ENCODE measurements around the gene CPA1.
A peak's percentile ranks its signal among the peaks of the same experiment; 100 is the strongest.

CPA1 gene

DNA sequence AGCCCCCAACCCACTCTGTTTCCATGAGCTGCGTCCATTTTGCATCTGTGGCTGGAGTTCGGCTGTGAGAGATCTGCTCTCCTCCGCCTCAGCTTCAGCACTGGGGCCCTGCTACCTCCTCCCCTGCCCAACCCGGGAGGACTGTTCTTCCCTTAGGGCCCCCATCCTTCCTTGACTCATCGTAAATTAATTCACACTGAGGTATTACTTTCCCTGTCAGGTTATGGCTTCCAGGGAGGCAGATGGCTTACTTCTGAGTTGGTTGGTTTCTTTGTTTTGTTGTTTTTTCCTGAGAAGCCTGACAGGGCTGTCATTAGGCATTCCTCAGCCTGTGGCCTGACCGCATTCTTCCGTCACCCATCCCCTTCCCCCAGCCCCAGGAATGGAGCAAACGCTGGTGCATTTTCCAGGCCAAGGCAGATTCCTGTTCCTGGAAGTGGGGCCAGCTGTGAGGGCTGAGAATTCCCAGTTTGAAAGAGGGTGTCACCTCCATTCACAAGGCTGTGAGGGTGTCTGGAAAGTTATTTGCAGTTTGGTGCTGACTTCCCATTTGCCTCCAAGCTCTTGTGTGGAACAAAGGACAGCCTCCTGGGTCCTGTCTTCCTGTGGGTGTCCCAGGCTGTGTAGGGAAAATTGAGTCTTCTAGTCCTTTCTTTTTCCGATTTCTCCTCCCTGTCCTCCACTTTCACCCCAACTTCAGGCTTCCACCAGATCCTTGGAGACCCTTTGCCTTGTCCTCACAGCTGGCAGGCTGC, 24.0 kb upstream of the CPA1 start:
- no peak for DNase-seq

DNA sequence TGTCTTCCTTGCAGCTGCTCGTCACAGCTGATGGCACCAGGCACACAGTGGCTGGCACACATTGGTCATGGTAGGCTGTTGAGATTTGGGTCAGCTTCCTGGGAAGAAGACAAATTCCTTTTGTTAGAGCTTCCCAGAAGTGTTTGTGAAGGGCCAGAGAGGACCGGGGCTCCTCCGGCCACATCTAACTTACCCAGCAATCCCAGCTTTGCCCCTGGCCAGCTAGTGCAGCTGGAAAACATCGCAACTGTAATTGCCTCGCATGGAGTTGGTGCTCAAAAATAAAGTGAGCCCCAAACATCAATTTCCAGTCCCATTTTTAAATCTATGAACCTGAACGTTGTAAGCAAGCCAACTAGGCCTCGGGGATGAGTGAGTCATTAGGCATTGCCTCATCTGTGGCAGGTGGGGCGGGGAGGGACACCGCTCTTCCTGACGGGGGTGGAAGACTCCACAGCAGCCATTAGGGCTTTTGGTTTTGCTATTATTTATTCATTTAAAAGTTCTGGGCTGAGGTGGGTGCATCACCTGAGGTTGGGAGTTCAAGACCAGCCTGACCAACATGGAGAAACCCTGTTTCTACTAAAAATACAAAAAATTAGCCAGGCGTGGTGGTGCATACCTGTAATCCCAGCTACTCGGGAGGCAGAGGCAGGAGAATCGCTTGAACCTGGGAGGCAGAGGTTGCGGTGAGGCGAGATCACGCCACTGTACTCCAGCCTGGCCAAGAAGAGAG, 23.2 kb upstream of the CPA1 start:
- no peak for DNase-seq

DNA sequence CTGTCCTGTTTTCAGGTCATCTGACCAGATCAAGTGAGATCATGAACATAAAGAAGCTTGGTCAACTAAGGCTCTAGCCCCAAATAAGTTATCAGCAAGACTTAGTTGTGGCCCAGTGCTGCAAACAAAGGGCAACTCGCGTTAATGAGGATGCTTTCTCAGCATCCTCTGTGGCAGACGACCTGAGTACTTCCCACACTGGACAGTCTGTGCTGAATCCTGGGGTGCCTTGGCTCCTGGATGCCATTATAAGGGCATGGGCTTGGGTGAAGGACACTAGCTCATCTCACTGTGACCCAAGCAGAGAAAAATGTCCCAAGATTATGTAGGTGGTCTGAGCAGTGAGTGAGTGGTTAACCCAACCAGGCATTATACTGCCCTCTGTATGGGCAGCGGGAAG, 21.8 kb upstream of the CPA1 start:
- DNase-seq, result no peak

DNA sequence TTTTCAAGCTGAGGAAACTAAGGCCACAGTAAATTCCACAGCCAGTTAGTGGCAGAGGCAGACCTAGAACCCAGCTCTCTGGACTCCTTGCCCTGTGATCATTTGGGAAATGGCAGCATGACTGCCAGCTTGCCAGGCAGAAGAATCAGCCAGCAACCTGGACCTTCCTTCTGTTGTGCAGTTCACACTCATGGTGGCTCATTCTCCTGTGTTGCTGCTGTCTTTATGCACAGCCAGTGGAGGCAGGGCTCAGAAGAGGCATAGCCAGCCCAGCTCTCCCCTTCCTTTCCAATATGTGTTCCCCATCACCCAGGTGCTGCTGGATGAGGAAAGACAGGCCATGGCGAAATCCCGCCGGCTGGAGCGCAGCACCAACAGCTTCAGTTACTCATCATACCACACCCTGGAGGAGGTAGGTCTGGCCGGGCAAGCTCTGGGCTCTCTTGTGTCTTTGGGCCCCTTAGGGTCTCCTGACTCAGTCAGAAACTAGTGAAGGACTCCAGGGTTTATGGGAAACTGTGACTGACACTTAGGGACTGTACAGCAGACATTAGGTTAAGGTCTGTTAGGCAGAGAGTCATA, 20.9 kb upstream of the CPA1 start:
- no peak for DNase-seq

DNA sequence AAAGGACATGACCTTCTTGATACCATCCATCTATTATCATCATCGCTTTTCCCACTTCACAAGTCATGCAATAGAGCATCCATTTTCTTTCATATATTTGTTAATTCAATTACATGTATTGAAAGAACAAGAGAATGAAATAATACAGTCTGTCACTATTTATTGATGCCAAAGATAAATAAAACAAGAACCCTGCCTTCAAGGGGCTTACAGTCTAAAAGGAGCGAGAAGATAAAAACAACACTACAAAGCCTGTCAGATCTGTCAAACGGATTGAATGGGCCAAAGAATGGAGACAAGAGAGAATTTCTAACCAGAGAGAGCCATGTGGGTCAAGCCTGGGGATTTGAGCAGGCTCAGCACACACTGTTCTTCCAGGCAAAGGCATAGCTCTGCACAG, 19.8 kb upstream of the CPA1 start:
- no peak for DNase-seq

DNA sequence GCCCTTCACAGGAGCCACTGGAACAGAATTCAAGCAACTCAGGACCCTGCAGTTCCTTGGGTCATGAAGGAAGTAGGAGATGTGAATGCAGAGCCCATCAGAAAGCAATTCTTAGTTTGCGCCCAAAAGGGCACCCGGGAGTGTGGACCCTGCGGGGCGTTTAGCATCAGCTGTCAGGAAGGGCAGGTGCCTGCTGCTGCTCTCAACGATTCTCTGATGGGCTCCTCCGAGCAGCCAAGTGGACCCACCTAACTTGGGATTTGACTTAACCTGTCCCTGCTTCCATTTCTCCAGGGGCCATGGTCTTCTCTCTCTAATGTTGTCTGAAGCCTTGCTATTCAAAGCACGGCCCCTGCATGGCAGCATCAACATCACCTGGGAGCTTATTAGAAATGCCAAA, 18.6 kb upstream of the CPA1 start:
- DNase-seq, result no peak

DNA sequence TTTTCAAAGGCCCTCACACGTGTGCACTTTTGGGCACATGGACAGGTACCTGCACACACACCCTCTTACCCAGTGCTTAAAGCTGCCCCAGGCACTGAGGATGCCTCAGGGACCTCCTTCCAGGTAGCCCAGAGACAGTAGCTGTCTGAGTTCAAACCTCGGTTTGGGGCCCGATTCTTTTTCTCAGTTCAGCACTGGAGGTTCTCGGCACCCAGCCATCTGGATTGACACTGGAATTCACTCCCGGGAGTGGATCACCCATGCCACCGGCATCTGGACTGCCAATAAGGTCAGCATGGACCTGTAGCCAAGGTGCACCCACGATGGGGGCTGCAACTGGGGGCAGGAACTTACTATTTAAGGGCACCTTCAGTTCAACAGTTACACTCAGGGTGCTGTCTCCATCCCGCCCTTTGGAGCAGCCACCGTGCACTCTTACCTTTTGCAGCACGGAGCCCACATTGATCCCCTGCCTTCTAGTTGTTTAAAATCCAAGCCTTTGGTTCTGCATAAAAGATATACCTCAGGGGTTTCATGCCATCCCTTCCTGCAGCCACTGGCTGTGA, 18.0 kb upstream of the CPA1 start:
- DNase-seq, result no peak

DNA sequence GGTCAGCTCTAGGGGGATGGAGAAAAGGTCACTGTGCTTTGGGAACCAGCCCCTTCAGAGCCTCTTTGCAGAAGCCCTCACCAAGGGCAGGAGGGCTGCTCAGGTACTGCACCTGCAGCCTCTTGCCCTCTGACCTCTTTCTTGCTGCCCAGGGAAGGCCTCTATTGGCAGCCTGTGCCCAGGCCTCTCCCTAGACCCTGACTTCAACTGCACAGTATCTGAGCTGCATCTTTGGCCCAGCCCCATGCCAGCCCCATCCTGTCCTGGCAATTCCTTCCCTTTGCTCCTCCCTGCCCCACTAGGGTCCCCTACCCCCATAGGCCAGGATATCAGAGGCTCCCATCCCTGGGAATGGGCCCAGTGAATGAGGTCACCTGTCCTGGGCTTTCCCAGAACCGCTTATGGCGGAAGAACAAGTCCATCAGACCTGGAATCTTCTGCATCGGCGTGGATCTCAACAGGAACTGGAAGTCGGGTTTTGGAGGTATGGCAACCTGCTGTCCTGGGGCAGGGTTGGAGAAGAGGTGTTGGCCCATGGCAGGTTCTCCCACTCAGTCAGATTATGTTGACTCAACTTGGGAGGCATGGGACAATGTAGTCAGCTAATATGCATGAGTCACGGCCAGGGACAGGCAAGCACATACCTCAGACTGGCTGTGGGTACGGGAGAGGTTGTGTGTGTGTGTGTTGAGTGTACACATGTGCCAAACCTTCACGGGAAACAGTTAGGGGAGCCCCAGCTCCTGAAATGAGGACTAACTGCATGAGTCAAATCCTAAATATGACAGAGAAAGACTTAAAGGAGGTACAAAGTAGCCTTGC, 17.1 kb upstream of the CPA1 start:
- no peak for DNase-seq

DNA sequence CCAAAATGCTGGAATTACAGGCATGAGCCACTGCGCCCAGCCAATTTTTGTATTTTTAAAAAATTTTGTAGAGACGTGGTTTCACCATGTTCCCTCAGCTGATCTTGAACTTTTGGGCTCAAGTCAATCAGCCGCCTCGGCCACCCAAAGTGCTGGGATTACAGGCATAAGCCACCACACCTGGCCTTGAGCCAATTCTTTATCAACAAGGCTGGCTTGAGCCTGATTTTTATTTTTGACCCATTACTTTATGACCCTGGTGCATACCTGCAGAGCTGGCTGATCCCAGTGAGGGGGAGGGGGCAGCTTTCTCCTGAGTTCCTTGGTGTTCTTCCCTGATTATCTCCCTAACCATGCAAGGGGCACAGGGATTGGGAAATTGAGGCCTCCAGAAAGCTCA, 15.8 kb upstream of the CPA1 start:
- DNase-seq, result no peak

DNA sequence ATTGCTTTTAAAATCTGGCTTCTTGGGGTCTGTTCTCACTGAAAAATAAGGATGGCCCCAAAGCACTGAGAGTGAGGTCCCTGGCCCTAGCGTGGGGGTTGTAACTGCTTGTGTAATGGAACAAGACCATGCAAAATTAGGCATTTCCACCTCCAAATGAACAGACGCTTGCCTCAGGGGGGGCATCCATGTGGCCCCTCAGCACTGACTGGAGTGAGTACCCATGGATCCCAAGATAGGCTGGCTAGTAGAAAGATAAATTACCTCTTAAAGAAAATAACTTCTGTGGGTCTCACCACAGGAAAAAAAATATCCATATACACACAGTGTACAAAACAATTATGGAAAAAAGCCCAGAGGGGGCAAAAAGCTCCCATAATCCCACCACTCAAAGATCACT, 15.2 kb upstream of the CPA1 start:
- no peak for DNase-seq

DNA sequence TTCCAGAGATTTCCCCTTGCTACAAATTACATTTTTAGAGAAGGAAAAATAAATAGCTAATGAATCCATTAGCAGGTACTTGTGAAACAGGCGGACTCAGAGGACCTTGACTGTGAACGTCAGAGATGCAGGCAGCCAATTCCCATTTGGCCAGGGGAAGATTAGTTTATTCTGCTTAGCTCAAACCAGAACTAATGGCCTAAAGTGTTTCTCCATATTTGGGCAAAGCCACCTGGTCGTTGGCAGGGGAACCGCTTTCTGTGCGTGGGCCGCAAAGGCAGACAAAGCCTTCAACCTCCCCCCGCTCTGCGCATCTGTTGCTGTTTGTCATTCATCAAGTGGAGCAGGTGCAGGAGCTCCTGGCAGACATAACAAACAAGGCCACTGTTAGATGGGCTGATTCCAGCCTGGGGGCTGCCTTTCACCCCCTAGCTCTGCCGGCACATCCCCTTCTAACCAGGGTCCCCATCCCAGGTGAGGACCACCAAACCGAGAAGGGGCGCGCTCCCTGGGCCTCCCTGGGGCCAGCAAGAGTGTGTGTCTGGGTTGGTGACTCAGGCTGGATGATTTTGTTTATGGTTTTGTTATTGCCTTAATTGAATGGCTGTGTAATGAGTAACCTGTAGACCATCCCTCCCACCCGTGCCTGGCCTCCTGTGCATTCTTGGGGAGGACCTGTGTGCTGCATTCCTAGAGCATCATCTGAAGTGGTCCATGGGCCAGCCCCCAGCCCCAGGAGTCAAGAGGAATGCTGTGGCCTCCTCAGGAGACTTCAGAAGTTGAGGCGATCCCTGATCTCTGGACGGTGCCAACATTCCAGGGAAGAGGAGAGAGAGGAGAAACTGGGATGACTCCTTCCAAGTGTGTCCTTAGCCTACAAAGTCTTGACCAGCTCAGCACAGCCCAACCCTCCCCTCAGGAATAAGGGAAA, 14.5 kb upstream of the CPA1 start:
- DNase-seq, result no peak

DNA sequence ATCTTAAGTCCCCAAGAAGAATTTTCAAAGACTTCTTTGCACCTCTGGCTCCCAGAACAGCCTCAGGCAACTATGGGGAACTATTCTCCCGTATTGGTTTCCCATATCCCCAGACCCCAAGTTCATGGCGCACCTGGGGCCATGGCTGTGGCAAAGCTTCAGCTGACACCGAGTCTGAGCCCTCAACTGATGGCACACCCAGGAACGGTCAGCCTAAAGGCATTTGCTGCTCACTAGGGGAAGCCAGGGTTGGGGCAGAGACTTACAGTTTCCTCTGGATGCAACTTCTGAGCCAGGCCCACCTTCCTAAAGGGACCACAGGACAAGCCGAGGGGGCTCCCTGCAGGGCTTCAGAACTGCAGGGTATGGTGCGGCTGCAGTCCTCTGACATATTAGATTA, 13.7 kb upstream of the CPA1 start:
- DNase-seq, result no peak

DNA sequence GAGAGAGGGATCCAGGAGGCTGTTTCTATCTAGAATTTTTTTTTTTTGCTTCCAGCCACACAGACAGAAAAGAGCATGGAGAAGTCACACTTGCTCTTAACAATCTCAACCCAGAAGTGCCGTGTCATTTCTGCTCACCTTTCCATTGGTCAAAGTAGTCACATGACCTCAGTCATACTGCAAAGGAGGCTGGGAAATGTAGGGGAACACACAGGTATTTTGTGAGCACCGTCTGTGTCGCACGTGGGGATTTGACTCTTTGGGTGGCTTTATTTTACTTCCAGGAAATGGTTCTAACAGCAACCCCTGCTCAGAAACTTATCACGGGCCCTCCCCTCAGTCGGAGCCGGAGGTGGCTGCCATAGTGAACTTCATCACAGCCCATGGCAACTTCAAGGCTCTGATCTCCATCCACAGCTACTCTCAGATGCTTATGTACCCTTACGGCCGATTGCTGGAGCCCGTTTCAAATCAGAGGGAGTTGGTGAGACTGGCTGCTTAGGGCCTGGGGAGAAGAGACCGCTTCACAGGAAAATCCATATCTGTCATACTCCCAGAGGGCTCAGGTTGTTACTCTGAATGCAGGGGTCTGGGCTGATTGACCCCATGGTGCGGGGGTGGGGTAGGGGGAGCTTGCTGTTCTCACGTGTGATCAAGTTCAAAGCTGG, 13.1 kb upstream of the CPA1 start:
- no peak for DNase-seq

DNA sequence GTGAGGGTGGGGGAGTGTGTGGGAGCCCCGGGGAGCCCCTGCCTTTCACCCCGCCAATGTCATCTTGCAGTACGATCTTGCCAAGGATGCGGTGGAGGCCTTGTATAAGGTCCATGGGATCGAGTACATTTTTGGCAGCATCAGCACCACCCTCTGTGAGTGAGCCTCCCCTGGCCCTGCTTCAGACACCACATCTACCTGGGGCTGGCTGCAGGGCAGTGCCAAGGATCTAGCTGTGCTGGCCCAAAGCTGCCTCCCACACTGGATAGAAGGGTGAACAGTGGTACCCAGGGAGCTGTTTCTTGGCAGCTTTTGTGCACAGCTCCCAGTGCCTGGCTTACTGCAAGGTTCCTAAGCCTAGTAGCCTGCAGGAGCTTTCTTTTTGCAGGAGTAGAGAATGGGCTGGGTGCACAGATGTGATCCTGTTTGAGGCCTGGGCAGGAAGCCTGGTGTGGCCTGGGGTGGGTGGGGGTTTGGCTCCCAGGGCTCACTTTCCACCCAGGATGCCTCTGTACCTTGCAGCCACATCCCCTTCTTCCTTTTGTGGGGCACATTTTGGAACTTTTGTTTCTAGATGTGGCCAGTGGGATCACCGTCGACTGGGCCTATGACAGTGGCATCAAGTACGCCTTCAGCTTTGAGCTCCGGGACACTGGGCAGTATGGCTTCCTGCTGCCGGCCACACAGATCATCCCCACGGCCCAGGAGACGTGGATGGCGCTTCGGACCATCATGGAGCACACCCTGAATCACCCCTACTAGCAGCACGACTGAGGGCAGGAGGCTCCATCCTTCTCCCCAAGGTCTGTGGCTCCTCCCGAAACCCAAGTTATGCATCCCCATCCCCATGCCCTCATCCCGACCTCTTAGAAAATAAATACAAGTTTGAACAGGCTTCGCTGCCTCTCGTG, 12.2 kb upstream of the CPA1 start:
- DNase-seq, result no peak

DNA sequence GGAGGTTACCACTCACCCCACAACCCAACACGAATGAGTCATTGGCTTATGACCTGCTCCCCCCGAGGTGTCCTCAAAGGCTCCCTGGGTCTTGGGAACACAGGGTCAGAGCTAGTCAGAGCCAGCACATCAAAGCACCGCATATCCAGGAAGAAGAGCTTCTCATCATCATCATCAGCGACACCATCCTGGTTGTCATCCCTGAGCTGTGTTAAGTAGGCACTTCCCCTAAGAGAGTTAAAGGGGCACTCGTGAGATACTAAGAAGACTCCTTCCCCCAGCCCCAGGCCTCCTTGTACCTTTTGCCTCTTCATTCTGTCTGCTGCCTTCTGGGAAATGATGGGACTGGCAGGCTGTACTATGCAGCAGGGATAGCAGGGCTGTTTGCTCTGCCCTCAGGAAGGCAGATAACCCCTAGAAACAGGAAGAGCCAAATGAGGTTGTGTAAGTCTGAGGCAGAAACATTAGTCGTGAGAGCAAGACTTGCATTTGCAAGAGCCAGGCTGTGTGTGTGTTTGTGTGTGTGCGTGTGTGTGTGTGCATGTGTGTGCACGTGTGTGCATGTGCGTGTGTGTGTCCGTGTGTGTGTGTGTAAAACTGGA, 11.1 kb upstream of the CPA1 start:
- DNase-seq, result peak; percentile 37

DNA sequence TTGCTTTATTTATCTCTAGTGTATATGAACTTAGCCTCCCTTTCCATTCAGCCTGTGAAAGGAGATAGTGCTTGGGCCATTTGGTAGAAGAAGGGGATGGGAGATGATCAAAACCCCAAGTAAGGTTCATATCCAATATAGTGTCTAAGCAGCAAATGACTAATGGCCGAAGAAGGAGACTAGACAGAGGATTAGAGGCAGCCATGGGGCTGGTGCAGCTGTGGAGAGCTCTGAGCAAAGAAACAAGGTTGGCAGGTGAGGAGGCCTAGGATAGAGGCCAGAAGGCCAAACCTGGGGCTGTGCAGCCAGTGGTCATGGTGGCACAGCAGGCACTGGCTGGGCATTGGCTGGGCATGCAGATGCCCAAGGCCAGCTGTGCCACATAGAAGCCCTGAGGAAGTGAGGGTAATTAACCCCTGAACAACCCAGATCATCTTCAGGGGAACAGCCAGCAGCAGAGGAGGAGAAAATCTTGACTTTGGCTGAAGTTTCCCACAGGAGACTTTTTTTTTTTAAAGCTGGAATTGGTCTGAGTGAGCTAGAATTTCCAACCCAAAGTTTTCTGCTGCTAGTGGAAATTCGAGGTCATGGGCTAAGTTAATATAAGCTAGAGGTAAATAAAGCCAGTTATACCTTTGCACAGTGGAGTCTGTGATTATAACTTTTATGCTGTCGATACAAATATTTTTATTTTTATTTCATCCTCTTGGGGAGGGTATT, 10.3 kb upstream of the CPA1 start:
- no peak for DNase-seq

DNA sequence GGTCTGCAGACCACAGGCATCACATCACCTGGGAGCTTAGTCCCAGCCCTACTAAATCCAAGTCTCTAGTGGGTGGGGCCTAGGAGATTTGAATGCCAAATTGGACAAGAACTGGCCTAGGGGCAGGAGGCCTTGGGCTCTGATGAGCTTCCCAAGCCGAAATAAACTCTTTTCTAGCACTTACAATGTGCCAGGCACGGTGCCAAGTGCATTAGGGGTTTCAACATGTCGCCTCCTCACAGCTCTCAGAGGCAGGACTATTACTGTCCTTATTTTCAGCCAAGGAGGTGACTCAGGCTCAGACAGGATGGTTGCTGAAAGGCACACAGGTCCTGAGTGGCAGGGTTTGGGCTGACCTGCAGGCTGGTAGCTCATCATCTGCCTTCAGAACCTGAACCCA, 9.2 kb upstream of the CPA1 start:
- no peak for DNase-seq

DNA sequence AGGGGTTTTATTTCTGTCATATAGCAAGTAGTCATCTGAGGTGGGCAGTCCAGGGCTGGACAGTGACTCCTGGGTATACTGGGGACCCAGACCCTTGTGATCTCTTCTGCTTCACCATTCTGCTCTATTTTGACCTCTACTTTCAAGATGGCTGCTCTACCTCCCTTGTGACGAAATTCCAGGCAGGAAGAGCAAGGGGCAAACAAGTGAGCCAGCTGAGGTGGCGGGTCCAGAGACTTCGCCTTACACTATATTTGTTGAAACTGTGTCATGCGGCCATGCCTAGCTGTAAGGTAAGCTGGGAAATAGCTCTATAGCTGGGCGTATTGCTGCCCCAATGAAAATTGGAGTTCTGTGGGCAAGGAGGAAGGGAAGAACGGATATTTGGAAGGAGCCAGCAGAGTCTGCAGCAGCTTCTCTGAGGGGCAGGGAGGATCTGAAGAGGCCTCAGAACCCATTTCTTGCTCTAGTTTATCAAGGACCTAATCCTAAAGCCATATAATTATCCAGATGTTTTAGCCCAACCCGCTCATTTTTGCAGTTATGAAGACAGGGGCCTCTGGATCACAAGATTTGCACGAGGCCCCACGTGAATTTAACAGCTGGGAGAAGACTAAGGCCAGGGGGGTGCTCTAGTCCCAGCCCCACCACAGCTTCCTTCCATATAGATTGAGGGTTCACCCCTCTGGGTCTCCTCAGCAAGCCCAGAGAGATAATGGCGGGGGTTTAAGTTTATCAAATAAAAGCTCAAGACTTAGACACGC, 7.7 kb upstream of the CPA1 start:
- no peak for DNase-seq

All from inflammatory macrophage treated with lipopolysaccharide for 4 hours (primary cell).